Neural cell (in vitro differentiated cells): Measurements from ENCODE around the gene ITGA8.

ENCODE experiments used
- CTCF ChIP-seq: fragments of 450-650 bp; IDR thresholded peaks from 2 replicates; pipeline ENCODE4 v1.5.1; 2014; ENCODE audit warnings: antibody characterized with exemption, mild to moderate bottlenecking, moderate library complexity; ENCODE audit not compliant: poor library complexity, severe bottlenecking
- EP300 ChIP-seq: fragments of 450-650 bp; conservative IDR thresholded peaks from 2 replicates; pipeline ENCODE4 v1.6.1; 2014; ENCODE audit warnings: antibody characterized with exemption, mild to moderate bottlenecking, moderate library complexity; ENCODE audit not compliant: poor library complexity, severe bottlenecking
- EZH2 ChIP-seq: fragments of 200-600, 300-800 bp; shearing (Covaris generic), sonication (generic); IDR thresholded peaks from 2 replicates; pipeline ENCODE4 v1.6.1; 2014; ENCODE audit warnings: antibody characterized with exemption, low read length, borderline replicate concordance, mild to moderate bottlenecking; ENCODE audit not compliant: insufficient read depth, poor library complexity, severe bottlenecking
- MXI1 ChIP-seq: fragments of 450-650 bp; conservative IDR thresholded peaks from 2 replicates; pipeline ENCODE4 v1.6.1; 2014; ENCODE audit warnings: antibody characterized with exemption, mild to moderate bottlenecking; ENCODE audit not compliant: poor library complexity, severe bottlenecking
- POLR2AphosphoS5 ChIP-seq: IDR thresholded peaks from 2 replicates; pipeline ENCODE4 v1.6.1; 2012
- RAD21 ChIP-seq: fragments of 450-650 bp; conservative IDR thresholded peaks from 2 replicates; pipeline ENCODE4 v1.6.1; 2014; ENCODE audit warnings: antibody characterized with exemption, mild to moderate bottlenecking, moderate library complexity
- REST ChIP-seq: IDR thresholded peaks from 2 replicates; pipeline ENCODE4 v1.6.1; 2012; ENCODE audit warnings: borderline replicate concordance
- SMC3 ChIP-seq: fragments of 450-650 bp; conservative IDR thresholded peaks from 2 replicates; pipeline ENCODE4 v1.6.1; 2014; ENCODE audit warnings: antibody characterized with exemption, mild to moderate bottlenecking, moderate library complexity; ENCODE audit not compliant: poor library complexity
- TAF1 ChIP-seq: IDR thresholded peaks from 2 replicates; pipeline ENCODE4 v1.6.1; 2012; ENCODE audit warnings: low read depth

- TF ChIP-seq CTCF (no peak), RAD21 (no peak), TAF1 (no peak), EP300 (no peak), EZH2 (no peak), REST (no peak), MXI1 (no peak), POLR2AphosphoS5 (no peak), SMC3 (no peak)
Observed at GRCh38 chr10:15743443-15743842, 23.7 kb upstream of the ITGA8 start.
